ENCODE measurements around the gene WDR26. TPM values are rescaled to one million over a fixed set of nuclear protein-coding genes. Genes with fewer than 3 reads are reported as not detected.

WDR26 gene
- total RNA-seq, 1 donor from 2014 or later, result 60.7 TPM

DNA sequence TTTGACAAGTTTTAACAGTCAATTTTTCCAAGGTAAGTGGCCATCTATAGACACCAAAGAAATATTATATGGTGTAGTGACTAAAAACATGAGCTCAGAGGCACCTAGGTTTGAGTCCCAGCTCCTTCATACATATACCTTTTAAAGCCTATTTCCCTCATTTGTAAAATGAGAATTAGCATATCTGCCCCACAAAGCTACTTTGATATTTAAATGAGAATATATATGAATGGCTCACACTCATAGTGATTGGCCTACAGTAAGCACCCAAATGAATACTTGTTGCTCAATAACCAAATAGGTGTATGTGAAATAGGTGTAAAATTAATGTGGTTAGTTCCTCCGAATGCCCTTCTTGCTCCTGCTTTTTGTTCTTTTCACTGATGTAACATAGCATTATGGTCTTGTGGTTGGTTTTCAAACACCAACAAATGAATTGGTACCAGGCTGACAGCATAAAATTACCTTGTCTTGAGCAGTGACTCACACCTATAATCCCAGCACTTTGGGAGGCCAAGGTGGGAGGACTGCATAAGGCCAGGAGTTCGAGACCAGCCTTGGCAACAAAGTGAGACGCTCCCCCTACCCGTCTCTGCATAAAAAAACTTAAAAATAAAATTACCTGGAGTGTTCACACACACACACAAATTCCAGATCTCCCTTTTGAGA lies 52.6 kb downstream of the WDR26 start:
- Histone ChIP-seq H3K27me3 (ENCODE audit: low read depth) (no peaks in the 10 kb centered on the region), H3K36me3 (peaks cover 33% of the 10 kb centered on the region), H3K9me3 (replicated peaks) (no peaks in the 10 kb centered on the region), H3K4me1 (peaks cover 24% of the 10 kb centered on the region), H3K27ac (replicated peaks) (no peak overlapping the region), H3K4me3 (no peak overlapping the region)
- no peak for DNase-seq
- intact Hi-C loops (cut with micrococcal nuclease), result no loop called here
- TF ChIP-seq CTCF (IDR thresholded peaks at IDR 0.05; ENCODE audit: borderline replicate concordance), result no peak

GRCh38 chr1:224380003-224380402 lies 54.6 kb downstream of the WDR26 start:
- no peak for TF ChIP-seq CTCF (IDR thresholded peaks at IDR 0.05; ENCODE audit: borderline replicate concordance)
- Histone ChIP-seq H3K27me3 (ENCODE audit: low read depth) (no peaks in the 10 kb centered on the region), H3K36me3 (peaks cover 34% of the 10 kb centered on the region), H3K27ac (replicated peaks) (no peak overlapping the region), H3K4me3 (no peak overlapping the region), H3K9me3 (replicated peaks) (no peaks in the 10 kb centered on the region), H3K4me1 (peaks cover 27% of the 10 kb centered on the region)
- intact Hi-C loops (cut with micrococcal nuclease), result no loop called here
- DNase-seq, result no peak

DNA sequence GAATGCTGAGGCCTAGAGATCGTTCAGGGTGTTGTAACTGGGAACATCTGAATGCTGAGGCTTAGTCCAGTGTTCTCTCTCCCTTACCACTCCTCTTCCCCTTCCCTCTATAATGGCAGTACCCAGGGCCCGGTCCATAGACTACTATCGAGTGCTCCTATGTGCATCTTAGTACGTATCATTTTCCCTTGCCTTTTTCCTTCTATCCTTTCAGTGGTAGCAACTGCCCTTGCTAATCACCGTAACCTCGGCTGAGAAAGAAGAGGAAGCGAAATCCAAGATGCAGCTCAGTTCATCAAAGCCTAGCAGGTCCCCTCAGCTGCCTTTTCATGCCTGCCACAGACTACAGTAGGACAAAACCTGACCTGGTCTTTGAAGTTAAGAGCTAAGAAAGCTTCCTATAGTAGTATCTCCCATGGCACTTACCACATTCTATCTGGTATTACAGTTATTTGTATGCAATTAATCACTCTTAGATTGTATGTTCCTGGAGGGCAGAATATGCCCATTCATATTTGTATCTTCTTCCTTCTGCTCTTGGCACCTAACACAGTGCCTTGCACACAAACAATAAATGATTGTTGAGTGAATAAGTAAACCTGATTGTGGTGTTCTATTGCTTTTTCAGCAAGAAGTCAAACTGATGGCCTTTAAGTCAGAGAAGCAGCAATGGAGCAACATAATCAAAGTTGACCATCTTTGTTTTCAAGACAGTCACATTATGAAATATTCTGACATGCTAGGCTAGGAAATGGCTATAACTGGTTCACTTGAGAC lies 55.6 kb downstream of the WDR26 start:
- DNase-seq, result no peak
- no peak for TF ChIP-seq CTCF (IDR thresholded peaks at IDR 0.05; ENCODE audit: borderline replicate concordance)
- Histone ChIP-seq H3K27ac (replicated peaks) (peak overlapping the region; percentile 28), H3K36me3 (peaks cover 38% of the 10 kb centered on the region), H3K4me1 (peaks cover 27% of the 10 kb centered on the region), H3K9me3 (replicated peaks) (no peaks in the 10 kb centered on the region), H3K27me3 (ENCODE audit: low read depth) (no peaks in the 10 kb centered on the region), H3K4me3 (no peak overlapping the region)
- intact Hi-C loops (cut with micrococcal nuclease), result no loop called here

DNA sequence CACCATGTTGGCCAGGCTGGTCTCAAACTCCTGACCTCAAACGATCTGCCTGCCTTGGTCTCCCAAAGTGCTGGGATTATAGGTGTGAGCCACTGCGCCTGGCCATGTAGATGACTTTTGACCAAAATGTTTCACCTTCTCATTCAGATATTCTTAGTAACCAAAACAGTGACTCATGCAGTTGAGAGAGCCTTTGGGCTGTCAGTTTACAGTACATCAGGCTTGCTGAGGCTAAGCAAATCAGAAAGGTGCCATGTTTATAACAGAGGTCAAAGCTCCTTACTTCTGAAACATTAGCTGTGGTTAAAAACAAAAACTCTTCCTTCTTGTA lies 57.0 kb downstream of the WDR26 start:
- no peak overlapping the region for H3K4me3 ChIP-seq
- no peaks in the 10 kb centered on the region for H3K27me3 ChIP-seq (ENCODE audit: low read depth)
- H3K9me3 ChIP-seq (replicated peaks), result no peaks in the 10 kb centered on the region
- intact Hi-C loops (cut with micrococcal nuclease), result no loop called here
- no peak for DNase-seq
- H3K4me1 ChIP-seq, result peaks cover 27% of the 10 kb centered on the region
- H3K27ac ChIP-seq (replicated peaks), result peak overlapping the region; percentile 59
- H3K36me3 ChIP-seq, result peaks cover 52% of the 10 kb centered on the region
- TF ChIP-seq CTCF (IDR thresholded peaks at IDR 0.05; ENCODE audit: borderline replicate concordance), result no peak

DNA sequence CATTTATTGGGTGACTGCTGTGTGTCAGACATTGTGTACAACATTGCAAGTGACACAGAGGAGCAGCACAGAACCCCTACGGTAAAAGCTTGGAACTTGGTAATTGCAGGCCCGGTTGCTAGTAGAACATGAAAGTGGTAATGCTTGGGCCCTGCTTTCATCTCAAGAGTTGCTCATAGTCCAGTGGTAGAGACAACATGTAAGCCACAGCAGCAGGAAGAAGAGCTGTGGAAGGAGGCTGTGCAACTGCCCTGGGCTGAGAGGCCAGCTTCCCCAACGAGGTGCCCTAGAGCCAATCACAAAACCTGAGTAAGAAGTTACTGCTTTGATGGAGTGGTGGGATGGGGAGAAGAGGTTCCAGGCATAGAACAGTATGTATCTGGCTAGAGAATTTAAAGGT lies 59.5 kb downstream of the WDR26 start:
- Histone ChIP-seq H3K27me3 (ENCODE audit: low read depth) (no peaks in the 10 kb centered on the region), H3K36me3 (peaks cover 74% of the 10 kb centered on the region), H3K9me3 (replicated peaks) (no peaks in the 10 kb centered on the region), H3K4me3 (no peak overlapping the region), H3K4me1 (peaks cover 27% of the 10 kb centered on the region), H3K27ac (replicated peaks) (no peak overlapping the region)
- intact Hi-C loops (cut with micrococcal nuclease), result no loop called here
- no peak for DNase-seq
- TF ChIP-seq CTCF (IDR thresholded peaks at IDR 0.05; ENCODE audit: borderline replicate concordance), result no peak

Measured in left ventricle myocardium inferior (tissue), 1 donor.